Skeletal muscle tissue (tissue), 4 donors: Measurements from ENCODE around the gene ZNF667. TPM values are rescaled to one million over a fixed set of nuclear protein-coding genes. Genes with fewer than 3 reads are reported as not detected.

Experiments used
- H3K27ac ChIP-seq: one replicate; pipeline ENCODE4 v1.7.0; 2013; ENCODE audit warnings: mild to moderate bottlenecking, low read depth, low read length, inconsistent platforms
- H3K27me3 ChIP-seq, 3 donors: one replicate each; pipeline ENCODE4 v1.7.0; 2013; ENCODE audit warnings: low read length in 3 of 3; ENCODE audit not compliant: control insufficient read depth in 3 of 3, insufficient read depth in 3 of 3
- H3K36me3 ChIP-seq, 3 donors: one replicate each; pipeline ENCODE4 v1.7.0; 2013; ENCODE audit warnings: low read length in 3 of 3; ENCODE audit not compliant: control insufficient read depth in 3 of 3, insufficient read depth in 3 of 3
- H3K4me1 ChIP-seq, 3 donors: one replicate each; pipeline ENCODE4 v1.7.0; 2013; ENCODE audit warnings: low read length in 3 of 3, mild to moderate bottlenecking in 3 of 3; ENCODE audit not compliant: control insufficient read depth in 3 of 3, insufficient read depth in 3 of 3
- H3K4me3 ChIP-seq, 3 donors: one replicate each; pipeline ENCODE4 v1.7.0; 2013; ENCODE audit warnings: low read length in 3 of 3
- H3K9ac ChIP-seq, 3 donors: one replicate each; pipeline ENCODE4 v1.7.0; 2013; ENCODE audit warnings: low read length in 3 of 3, mild to moderate bottlenecking in 3 of 3, moderate library complexity in 2 of 3, low read depth in 1 of 3
- H3K9me3 ChIP-seq, 3 donors: one replicate each; pipeline ENCODE4 v1.7.0; 2013; ENCODE audit warnings: low read length in 3 of 3; ENCODE audit not compliant: control insufficient read depth in 3 of 3
- total RNA-seq: library from RNA; depleted of rRNA; stranded (reverse); fragments of >200 nt; gene quantifications from one replicate; pipeline ENCODE4 v1.2.3, GENCODE V29; 2014
- donor health status: Osteomylitis.

Gene ZNF667
- 4.7 TPM for total RNA-seq

GRCh38 chr19:56476651-56477428 is at the start of gene ZNF667:
ZNF667 (minus strand) TSS chr19:56477345; CDS start chr19:56462370, 14,975 bp downstream.
- Histone ChIP-seq H3K4me3 (peak within 1 kb of the TSS; percentile 81 to 96 (median 95)), H3K27ac (peak within 1 kb of the TSS; percentile 66), H3K27me3 (no peaks in the 10 kb centered on the region), H3K36me3 (peaks cover 4 to 7% (median 5%) of the 10 kb centered on the region in 3 donors), H3K9me3 (peaks cover 5 to 16% (median 5%) of the 10 kb centered on the region in 3 donors), H3K9ac (peak within 1 kb of the TSS; percentile 63 to 74 (median 70)), H3K4me1 (peaks cover 7 to 26% (median 16%) of the 10 kb centered on the region in 3 donors)

- Histone ChIP-seq H3K36me3 (peaks cover 38 to 43% (median 41%) of the 10 kb centered on the region in 3 donors), H3K27me3 (no peaks in the 10 kb centered on the region), H3K27ac (no peak overlapping the region), H3K4me3 (peak overlapping the region in 1 of 3 donors; percentile 58), H3K4me1 (no peaks in the 10 kb centered on the region), H3K9ac (no peak overlapping the region), H3K9me3 (peaks cover 70 to 82% (median 73%) of the 10 kb centered on the region in 3 donors)
Observed at GRCh38 chr19:56525214-56525860, 48.2 kb upstream of the ZNF667 start.

- peak overlapping the region; percentile 97 for H3K27ac ChIP-seq
- no peaks in the 10 kb centered on the region for H3K27me3 ChIP-seq
- peak overlapping the region; percentile 90 to 92 (median 91) for H3K9ac ChIP-seq
- H3K4me3 ChIP-seq: peak overlapping the region; percentile 94 to 100 (median 98)
- peaks cover 6 to 23% (median 10%) of the 10 kb centered on the region in 3 donors for H3K36me3 ChIP-seq
- H3K4me1 ChIP-seq: peaks cover 9 to 15% (median 10%) of the 10 kb centered on the region in 3 donors
- H3K9me3 ChIP-seq: peaks cover 2 to 14% (median 6%) of the 10 kb centered on the region in 3 donors
Observed at GRCh38 chr19:56508290-56508778, 31.2 kb upstream of the ZNF667 start.

GRCh38 chr19:56507446-56508289 is 30.5 kb upstream of the ZNF667 start, which contains the start of gene ZNF471:
ZNF471 (plus strand) TSS chr19:56507855; CDS start chr19:56511572, 3,717 bp downstream.
- Histone ChIP-seq H3K4me1 (peaks cover 9 to 15% (median 10%) of the 10 kb centered on the region in 3 donors), H3K4me3 (peak within 1 kb of the TSS; percentile 94 to 100 (median 98)), H3K9me3 (peaks cover 2 to 8% (median 6%) of the 10 kb centered on the region in 3 donors), H3K27me3 (no peaks in the 10 kb centered on the region), H3K9ac (peak within 1 kb of the TSS; percentile 90 to 92 (median 91)), H3K36me3 (peaks cover 4 to 19% (median 6%) of the 10 kb centered on the region in 3 donors), H3K27ac (peak within 1 kb of the TSS; percentile 97)

- Histone ChIP-seq H3K27me3 (no peaks in the 10 kb centered on the region), H3K36me3 (peaks cover 0 to 6% (median 2%) of the 10 kb centered on the region in 3 donors), H3K4me3 (no peak overlapping the region), H3K9me3 (peaks cover 2 to 9% (median 6%) of the 10 kb centered on the region in 3 donors), H3K4me1 (peaks cover 9 to 15% (median 10%) of the 10 kb centered on the region in 3 donors), H3K9ac (no peak overlapping the region), H3K27ac (no peak overlapping the region)
Observed at GRCh38 chr19:56504581-56504980, 27.4 kb upstream of the ZNF667 start.

GRCh38 chr19:56491399-56491798 is 14.3 kb upstream of the ZNF667 start:
- Histone ChIP-seq H3K36me3 (peaks cover 17 to 24% (median 17%) of the 10 kb centered on the region in 3 donors), H3K4me3 (no peak overlapping the region), H3K4me1 (no peaks in the 10 kb centered on the region), H3K27me3 (no peaks in the 10 kb centered on the region), H3K9ac (no peak overlapping the region), H3K27ac (no peak overlapping the region), H3K9me3 (peaks cover 2 to 27% (median 4%) of the 10 kb centered on the region in 3 donors)

- Histone ChIP-seq H3K27ac (peak overlapping the region; percentile 66), H3K27me3 (no peaks in the 10 kb centered on the region), H3K4me1 (peaks cover 7 to 26% (median 16%) of the 10 kb centered on the region in 3 donors), H3K9ac (peak overlapping the region; percentile 60 to 74 (median 70)), H3K9me3 (peaks cover 3 to 9% (median 5%) of the 10 kb centered on the region in 3 donors), H3K4me3 (peak overlapping the region; percentile 81 to 96 (median 95)), H3K36me3 (no peaks in the 10 kb centered on the region)
Observed at GRCh38 chr19:56477429-56478338, 539 bp upstream of the ZNF667 start.

- Histone ChIP-seq H3K9me3 (peaks cover 5 to 16% (median 5%) of the 10 kb centered on the region in 3 donors), H3K4me3 (peak overlapping the region; percentile 81 to 96 (median 95)), H3K27me3 (no peaks in the 10 kb centered on the region), H3K36me3 (peaks cover 9 to 12% (median 12%) of the 10 kb centered on the region in 3 donors), H3K9ac (peak overlapping the region in 1 of 3 donors; percentile 20), H3K27ac (no peak overlapping the region), H3K4me1 (peaks cover 7 to 26% (median 16%) of the 10 kb centered on the region in 3 donors)
Observed at GRCh38 chr19:56476093-56476492, 1.1 kb downstream of the ZNF667 start.
